ENCODE data around the gene PHACTR1.

DNA sequence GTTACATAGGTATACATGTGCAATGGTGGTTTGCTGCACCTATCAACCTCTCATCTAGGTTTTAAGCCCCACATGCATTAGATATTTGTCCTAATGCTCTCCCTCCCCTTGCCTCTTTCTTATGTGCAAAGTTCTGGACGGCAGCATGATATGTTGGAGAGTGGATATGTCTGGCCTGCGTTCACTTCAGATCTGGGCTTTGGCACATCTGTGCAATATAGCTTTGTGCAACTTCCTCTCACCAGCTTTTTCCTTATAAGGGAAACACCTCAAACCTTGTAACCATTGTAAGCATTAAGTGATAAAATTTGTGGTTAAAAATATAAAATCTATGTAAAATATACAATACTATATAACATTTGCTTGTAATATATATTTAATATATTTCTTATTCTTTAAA is 288.0 kb downstream of the PHACTR1 start:
- TF ChIP-seq, protein P1, sequence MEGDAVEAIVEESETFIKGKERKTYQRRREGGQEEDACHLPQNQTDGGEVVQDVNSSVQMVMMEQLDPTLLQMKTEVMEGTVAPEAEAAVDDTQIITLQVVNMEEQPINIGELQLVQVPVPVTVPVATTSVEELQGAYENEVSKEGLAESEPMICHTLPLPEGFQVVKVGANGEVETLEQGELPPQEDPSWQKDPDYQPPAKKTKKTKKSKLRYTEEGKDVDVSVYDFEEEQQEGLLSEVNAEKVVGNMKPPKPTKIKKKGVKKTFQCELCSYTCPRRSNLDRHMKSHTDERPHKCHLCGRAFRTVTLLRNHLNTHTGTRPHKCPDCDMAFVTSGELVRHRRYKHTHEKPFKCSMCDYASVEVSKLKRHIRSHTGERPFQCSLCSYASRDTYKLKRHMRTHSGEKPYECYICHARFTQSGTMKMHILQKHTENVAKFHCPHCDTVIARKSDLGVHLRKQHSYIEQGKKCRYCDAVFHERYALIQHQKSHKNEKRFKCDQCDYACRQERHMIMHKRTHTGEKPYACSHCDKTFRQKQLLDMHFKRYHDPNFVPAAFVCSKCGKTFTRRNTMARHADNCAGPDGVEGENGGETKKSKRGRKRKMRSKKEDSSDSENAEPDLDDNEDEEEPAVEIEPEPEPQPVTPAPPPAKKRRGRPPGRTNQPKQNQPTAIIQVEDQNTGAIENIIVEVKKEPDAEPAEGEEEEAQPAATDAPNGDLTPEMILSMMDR (conservative IDR thresholded peaks at IDR 0.05; ENCODE audit: low read depth, low read length) = no peak
- no peak for TF ChIP-seq FOS (IDR thresholded peaks at IDR 0.05; ENCODE audit: low read depth, low read length)
- TF ChIP-seq CHD1 (IDR thresholded peaks at IDR 0.05; ENCODE audit: low read depth, low read length) = no peak
- TF ChIP-seq, protein P2, sequence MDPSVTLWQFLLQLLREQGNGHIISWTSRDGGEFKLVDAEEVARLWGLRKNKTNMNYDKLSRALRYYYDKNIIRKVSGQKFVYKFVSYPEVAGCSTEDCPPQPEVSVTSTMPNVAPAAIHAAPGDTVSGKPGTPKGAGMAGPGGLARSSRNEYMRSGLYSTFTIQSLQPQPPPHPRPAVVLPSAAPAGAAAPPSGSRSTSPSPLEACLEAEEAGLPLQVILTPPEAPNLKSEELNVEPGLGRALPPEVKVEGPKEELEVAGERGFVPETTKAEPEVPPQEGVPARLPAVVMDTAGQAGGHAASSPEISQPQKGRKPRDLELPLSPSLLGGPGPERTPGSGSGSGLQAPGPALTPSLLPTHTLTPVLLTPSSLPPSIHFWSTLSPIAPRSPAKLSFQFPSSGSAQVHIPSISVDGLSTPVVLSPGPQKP (IDR thresholded peaks at IDR 0.05; ENCODE audit: borderline replicate concordance, low read depth, low read length) = no peak
- TF ChIP-seq POLR2A (IDR thresholded peaks at IDR 0.05; ENCODE audit: low read depth, low read length) = no peak
- TF ChIP-seq RAD21 (IDR thresholded peaks at IDR 0.05; ENCODE audit: low read length) = no peak
- TF ChIP-seq RFX5 (IDR thresholded peaks at IDR 0.05; ENCODE audit: low read depth, low read length) = no peak
- no peak for TF ChIP-seq RCOR1 (IDR thresholded peaks at IDR 0.05; ENCODE audit: insufficient replicate concordance, low read length)
- no peak for TF ChIP-seq BHLHE40 (IDR thresholded peaks at IDR 0.05; ENCODE audit: low read depth, low read length)
